Measurements from ENCODE around the gene DUSP8. TPM values are rescaled to one million over a fixed set of nuclear protein-coding genes. Genes with fewer than 3 reads are reported as not detected.

Gene DUSP8
- total RNA-seq, 2 donors from 2014 or later = 4.7 to 7.0 TPM

- Histone ChIP-seq H3K4me3 (ENCODE audit: low read length) (no peak overlapping the region), H3K9me3 (ENCODE audit: control insufficient read depth, low read length) (no peaks in the 10 kb centered on the region), H3K27me3 (ENCODE audit: control insufficient read depth, insufficient read depth, low read length, poor library complexity, severe bottlenecking) (no peaks in the 10 kb centered on the region), H3K27ac (ENCODE audit: low read depth, low read length) (no peak overlapping the region), H3K36me3 (ENCODE audit: control insufficient read depth, insufficient read depth, low read length) (no peaks in the 10 kb centered on the region), H3K9ac (ENCODE audit: extremely low read depth, low read length, poor library complexity, severe bottlenecking) (no peak overlapping the region), H3K4me1 (ENCODE audit: control insufficient read depth, insufficient read depth, low read length) (no peaks in the 10 kb centered on the region)
- Mint-ChIP-seq H3K9me3 (no peaks in the 10 kb centered on the region), H3K27ac (no peak overlapping the region), H3K4me1 (no peaks in the 10 kb centered on the region), H3K4me3 (no peak overlapping the region), H3K27me3 (ENCODE audit: insufficient read depth) (no peaks in the 10 kb centered on the region), H3K36me3 (ENCODE audit: low read depth) (no peaks in the 10 kb centered on the region)
- no peak for DNase-seq
- WGBS, 2 experiments (ENCODE audit: insufficient coverage in 1 of 2, insufficient read length in 1 of 2) = 90 to 92% methylated on average over 12 to 17 of the region's 17 CpGs
- TF ChIP-seq, protein P1, sequence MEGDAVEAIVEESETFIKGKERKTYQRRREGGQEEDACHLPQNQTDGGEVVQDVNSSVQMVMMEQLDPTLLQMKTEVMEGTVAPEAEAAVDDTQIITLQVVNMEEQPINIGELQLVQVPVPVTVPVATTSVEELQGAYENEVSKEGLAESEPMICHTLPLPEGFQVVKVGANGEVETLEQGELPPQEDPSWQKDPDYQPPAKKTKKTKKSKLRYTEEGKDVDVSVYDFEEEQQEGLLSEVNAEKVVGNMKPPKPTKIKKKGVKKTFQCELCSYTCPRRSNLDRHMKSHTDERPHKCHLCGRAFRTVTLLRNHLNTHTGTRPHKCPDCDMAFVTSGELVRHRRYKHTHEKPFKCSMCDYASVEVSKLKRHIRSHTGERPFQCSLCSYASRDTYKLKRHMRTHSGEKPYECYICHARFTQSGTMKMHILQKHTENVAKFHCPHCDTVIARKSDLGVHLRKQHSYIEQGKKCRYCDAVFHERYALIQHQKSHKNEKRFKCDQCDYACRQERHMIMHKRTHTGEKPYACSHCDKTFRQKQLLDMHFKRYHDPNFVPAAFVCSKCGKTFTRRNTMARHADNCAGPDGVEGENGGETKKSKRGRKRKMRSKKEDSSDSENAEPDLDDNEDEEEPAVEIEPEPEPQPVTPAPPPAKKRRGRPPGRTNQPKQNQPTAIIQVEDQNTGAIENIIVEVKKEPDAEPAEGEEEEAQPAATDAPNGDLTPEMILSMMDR (conservative IDR thresholded peaks at IDR 0.05) = no peak
Measured at GRCh38 chr11:1529286-1529685, 42.8 kb downstream of the DUSP8 start.

- WGBS, 2 experiments (ENCODE audit: insufficient coverage in 1 of 2, insufficient read length in 1 of 2) = 87 to 95% methylated on average over 6 to 10 of the region's 10 CpGs
- H3K27me3 Mint-ChIP-seq (ENCODE audit: insufficient read depth) = no peaks in the 10 kb centered on the region
Measured at GRCh38 chr11:1528710-1529109, 43.4 kb downstream of the DUSP8 start.

DNA sequence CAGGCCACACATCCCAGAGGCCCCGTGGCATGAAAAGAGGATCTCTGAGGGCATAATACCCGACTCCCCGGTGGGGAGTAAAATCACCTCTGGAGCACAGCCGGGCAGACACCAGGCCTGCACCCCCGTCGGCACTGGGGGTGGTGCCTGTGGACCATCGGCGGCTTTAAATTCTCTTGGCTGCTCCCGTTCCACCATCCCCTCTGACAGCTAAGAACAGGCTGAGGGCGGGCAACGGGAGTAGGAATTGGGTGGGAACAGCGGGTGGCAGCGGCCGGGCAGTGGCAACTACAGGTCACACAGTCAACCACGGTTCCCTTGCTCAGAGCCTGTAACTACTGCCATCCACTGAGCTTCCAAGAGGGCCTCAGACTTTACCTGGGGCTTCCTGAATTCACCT is 45.3 kb downstream of the DUSP8 start:
- Mint-ChIP-seq H3K4me3 (no peak overlapping the region), H3K27me3 (ENCODE audit: insufficient read depth) (no peaks in the 10 kb centered on the region), H3K27ac (no peak overlapping the region), H3K36me3 (ENCODE audit: low read depth) (no peaks in the 10 kb centered on the region), H3K4me1 (no peaks in the 10 kb centered on the region), H3K9me3 (no peaks in the 10 kb centered on the region)
- no peak overlapping the region for H3K9ac ChIP-seq (ENCODE audit: extremely low read depth, low read length, poor library complexity, severe bottlenecking)
- no peaks in the 10 kb centered on the region for H3K27me3 ChIP-seq (ENCODE audit: control insufficient read depth, insufficient read depth, low read length, poor library complexity, severe bottlenecking)
- TF ChIP-seq, protein P1 (conservative IDR thresholded peaks at IDR 0.05) = no peak
- no peak overlapping the region for H3K4me3 ChIP-seq (ENCODE audit: low read length)
- no peak for DNase-seq
- no peaks in the 10 kb centered on the region for H3K9me3 ChIP-seq (ENCODE audit: control insufficient read depth, low read length)
- H3K36me3 ChIP-seq (ENCODE audit: control insufficient read depth, insufficient read depth, low read length) = no peaks in the 10 kb centered on the region
- no peaks in the 10 kb centered on the region for H3K4me1 ChIP-seq (ENCODE audit: control insufficient read depth, insufficient read depth, low read length)
- H3K27ac ChIP-seq (ENCODE audit: low read depth, low read length) = no peak overlapping the region
- 95 to 97% methylated on average over 4 to 15 of the region's 15 CpGs for WGBS, 2 experiments (ENCODE audit: insufficient coverage in 1 of 2, insufficient read length in 1 of 2)

More at GRCh38 chr11:1528710-1529109, 43.4 kb downstream of the DUSP8 start:
- TF ChIP-seq, protein P1 (conservative IDR thresholded peaks at IDR 0.05) = no peak
- Mint-ChIP-seq H3K4me1 (no peaks in the 10 kb centered on the region), H3K9me3 (no peaks in the 10 kb centered on the region), H3K4me3 (no peak overlapping the region), H3K36me3 (ENCODE audit: low read depth) (no peaks in the 10 kb centered on the region), H3K27ac (no peak overlapping the region)
- no peaks in the 10 kb centered on the region for H3K36me3 ChIP-seq (ENCODE audit: control insufficient read depth, insufficient read depth, low read length)
- H3K9me3 ChIP-seq (ENCODE audit: control insufficient read depth, low read length) = no peaks in the 10 kb centered on the region
- H3K4me3 ChIP-seq (ENCODE audit: low read length) = no peak overlapping the region
- no peak overlapping the region for H3K27ac ChIP-seq (ENCODE audit: low read depth, low read length)
- no peak overlapping the region for H3K9ac ChIP-seq (ENCODE audit: extremely low read depth, low read length, poor library complexity, severe bottlenecking)
- no peaks in the 10 kb centered on the region for H3K4me1 ChIP-seq (ENCODE audit: control insufficient read depth, insufficient read depth, low read length)
- DNase-seq = no peak
- no peaks in the 10 kb centered on the region for H3K27me3 ChIP-seq (ENCODE audit: control insufficient read depth, insufficient read depth, low read length, poor library complexity, severe bottlenecking)
